GM21619 (cell line): ENCODE data around the gene AARS2.

Experiments used
- ATAC-seq: cut with Tn5 transposase; IDR thresholded peaks from one replicate; pipeline ENCODE4 v1.9.1; 2021; ENCODE audit not compliant: unreplicated experiment

AARS2 gene

GRCh38 chr6:44263354-44264100 lies 49.6 kb downstream of the AARS2 start:
- ATAC-seq, result no peak

- no peak for ATAC-seq
Measured at GRCh38 chr6:44262467-44263353, 50.4 kb downstream of the AARS2 start.

- ATAC-seq, result no peak
Measured at GRCh38 chr6:44261581-44261980, 51.6 kb downstream of the AARS2 start.

- ATAC-seq, result no peak
Measured at GRCh38 chr6:44260451-44261297, 52.5 kb downstream of the AARS2 start.

- ATAC-seq, result no peak
Measured at GRCh38 chr6:44260011-44260410, 53.1 kb downstream of the AARS2 start.

- ATAC-seq, result no peak
Measured at GRCh38 chr6:44258921-44259320, 54.2 kb downstream of the AARS2 start.

GRCh38 chr6:44258325-44258863 lies 54.8 kb downstream of the AARS2 start:
- no peak for ATAC-seq

GRCh38 chr6:44257753-44258324 lies 55.3 kb downstream of the AARS2 start:
- ATAC-seq, result peak; percentile 6

- peak; percentile 42 for ATAC-seq
Measured at GRCh38 chr6:44257025-44257752, 56.0 kb downstream of the AARS2 start, which contains the start of gene SLC35B2. TSS of gene SLC35B2 (minus strand) at chr6:44257528. CDS start at chr6:44257410, 118 bp downstream.

GRCh38 chr6:44256775-44257024 lies 56.4 kb downstream of the AARS2 start:
- ATAC-seq, result no peak

GRCh38 chr6:44255871-44256774 lies 57.0 kb downstream of the AARS2 start:
- ATAC-seq, result no peak

- no peak for ATAC-seq
Measured at GRCh38 chr6:44255105-44255808, 57.9 kb downstream of the AARS2 start.

- no peak for ATAC-seq
Measured at GRCh38 chr6:44254191-44255104, 58.7 kb downstream of the AARS2 start.

- ATAC-seq, result no peak
Measured at GRCh38 chr6:44253307-44254101, 59.6 kb downstream of the AARS2 start.

- no peak for ATAC-seq
Measured at GRCh38 chr6:44251576-44252524, 61.3 kb downstream of the AARS2 start.
